DMS53 treated with DMSO at 0.1 percent for 48 hours (cell line): ENCODE results near the gene PDCD1.
"Not testable (repeated sequence)": the region's sequence is repeated elsewhere in the genome, so short reads cannot be mapped to it uniquely, and the experiment has no call there.

Experiments used
- DNase-seq: peaks from one replicate; lab custom pipeline; 2025; ENCODE audit not compliant: unreplicated experiment; lab: John Stamatoyannopoulos, UW

PDCD1 gene

GRCh38 chr2:241814643-241815476 lies 43.8 kb downstream of the PDCD1 start:
- no peak for DNase-seq

GRCh38 chr2:241814393-241814642 lies 44.4 kb downstream of the PDCD1 start:
- DNase-seq = no peak

GRCh38 chr2:241813644-241814392 lies 44.9 kb downstream of the PDCD1 start:
- DNase-seq = no peak

- DNase-seq = no peak
Observed at GRCh38 chr2:241812730-241813643, 45.7 kb downstream of the PDCD1 start.

- DNase-seq = no peak
Observed at GRCh38 chr2:241811952-241812729, 46.6 kb downstream of the PDCD1 start.

- DNase-seq = no peak
Observed at GRCh38 chr2:241811201-241811951, 47.3 kb downstream of the PDCD1 start.

GRCh38 chr2:241810307-241811200 lies 48.1 kb downstream of the PDCD1 start:
- no peak for DNase-seq

- DNase-seq = no peak
Observed at GRCh38 chr2:241809383-241810306, 49.0 kb downstream of the PDCD1 start.

- DNase-seq = no peak
Observed at GRCh38 chr2:241808721-241809382, 49.8 kb downstream of the PDCD1 start, which contains the start of gene NEU4. TSS of gene NEU4 (plus strand) at chr2:241809193. CDS start at chr2:241814485, 5,292 bp downstream.

GRCh38 chr2:241808051-241808720 lies 50.5 kb downstream of the PDCD1 start:
- DNase-seq = no peak

GRCh38 chr2:241806217-241806616 lies 52.5 kb downstream of the PDCD1 start:
- not testable (repeated sequence) for DNase-seq

GRCh38 chr2:241804326-241805229 lies 54.1 kb downstream of the PDCD1 start:
- DNase-seq = no peak

GRCh38 chr2:241803387-241804325 lies 55.0 kb downstream of the PDCD1 start:
- no peak for DNase-seq

- DNase-seq = no peak
Observed at GRCh38 chr2:241802421-241803318, 56.0 kb downstream of the PDCD1 start.
